Upper lobe of left lung (tissue), 6 donors: ENCODE measurements around the gene PRDM16. TPM values are rescaled to one million over a fixed set of nuclear protein-coding genes. Genes with fewer than 3 reads are reported as not detected.
A peak's percentile ranks its signal among the peaks of the same experiment; 100 is the strongest.

Source experiments
- ATAC-seq, 2 donors: fragments of 200-7000 bp; cut with Tn5 transposase; one replicate each; pipeline ENCODE4 v1.9.1; 2022; ENCODE audit warnings: mild to moderate bottlenecking in 2 of 2, moderate library complexity in 2 of 2; ENCODE audit not compliant: low FRiP score in 2 of 2
- DNase-seq, 2 donors: peaks; one replicate each; pipeline ENCODE4 v3.0.0-alpha.2; 2019 to 2020
- H3K27ac ChIP-seq, 4 donors: fragments of 200-600 bp; sonication (generic); one replicate each; pipeline ENCODE4 v1.5.1; 2016 to 2019
- H3K27me3 ChIP-seq, 4 donors: fragments of 200-600 bp; sonication (generic); one replicate each; pipeline ENCODE4 v1.5.1; 2017 to 2019
- H3K36me3 ChIP-seq, 4 donors: fragments of 200-600 bp; sonication (generic); one replicate each; pipeline ENCODE4 v1.5.1; 2016 to 2019
- H3K4me1 ChIP-seq, 4 donors: fragments of 200-600 bp; sonication (generic); one replicate each; pipeline ENCODE4 v1.5.1; 2018 to 2019
- H3K4me3 ChIP-seq, 4 donors: fragments of 200-600 bp; sonication (generic); one replicate each; pipeline ENCODE4 v1.5.1; 2017 to 2019; ENCODE audit warnings: mild to moderate bottlenecking in 2 of 4, moderate library complexity in 1 of 4
- H3K9me3 ChIP-seq, 4 donors: fragments of 200-600 bp; sonication (generic); one replicate each; pipeline ENCODE4 v1.5.1; 2018 to 2019
- CTCF ChIP-seq, 6 experiments: fragments of 450-650 bp in 4 of 6; fragments of 200-600 bp in 2 of 6; sonication (generic) in 2 of 6; IDR thresholded peaks; one replicate each; pipeline ENCODE4 v1.5.1; 2016 to 2019; ENCODE audit warnings: antibody characterized with exemption in 6 of 6
- EP300 ChIP-seq, 4 donors: sonication (generic); formaldehyde crosslinking; IDR thresholded peaks; one replicate each; pipeline ENCODE4 v1.5.1; 2017; ENCODE audit warnings: antibody characterized with exemption in 4 of 4, control low read depth in 2 of 4
- POLR2A ChIP-seq, 4 donors: fragments of 450-650 bp; IDR thresholded peaks; one replicate each; pipeline ENCODE4 v1.5.1; 2016 to 2017; ENCODE audit warnings: antibody characterized with exemption in 4 of 4, mild to moderate bottlenecking in 2 of 4
- POLR2AphosphoS5 ChIP-seq, 2 donors: sonication (generic); formaldehyde crosslinking; IDR thresholded peaks; one replicate each; pipeline ENCODE4 v1.5.1; 2017; ENCODE audit warnings: antibody characterized with exemption in 2 of 2
- WGBS, 2 donors: methylation state at CpG; one replicate each; pipeline ENCODE4 v1.1.5; 2017 to 2018; 5-methylcytosine and 5-hydroxymethylcytosine counted together
- total RNA-seq, 6 donors: library from RNA; depleted of rRNA in 4 of 6; stranded (reverse); fragments of >200 nt in 4 of 6; gene quantifications; one replicate each; pipeline versions ENCODE4 v1.1.0 to v1.2.1, GENCODE V29; 2016 to 2021
- donor health status: DM: no; HTN: no; CAD: no; lungs with moderate emphysema.
- donor health status: DM: no; HTN: yes; CAD: no; lungs with severe emphysema.

The PRDM16 gene
- total RNA-seq, 6 donors from 2014 or later, result 12.3 to 54.5 (median 21.2) TPM

GRCh38 chr1:3114131-3114744, 45.2 kb downstream of the PRDM16 start:
- Histone ChIP-seq H3K4me1 (peaks cover 0 to 14% (median 0%) of the 10 kb centered on the region in 4 donors), H3K27ac (no peak overlapping the region), H3K36me3 (no peaks in the 10 kb centered on the region), H3K9me3 (no peaks in the 10 kb centered on the region), H3K4me3 (no peak overlapping the region), H3K27me3 (no peaks in the 10 kb centered on the region)
- DNase-seq (peak in 1 of 2 donors; percentile 70), ATAC-seq (no peak)
- WGBS, 2 donors, result 83 to 87% methylated on average over 47 to 49 of the region's 49 CpGs
- TF ChIP-seq POLR2AphosphoS5 (IDR thresholded peaks at IDR 0.05), result no peak
- TF ChIP-seq EP300 (IDR thresholded peaks at IDR 0.05), result no peak
- no peak for TF ChIP-seq POLR2A (IDR thresholded peaks at IDR 0.05)
- TF ChIP-seq CTCF (IDR thresholded peaks at IDR 0.05), result no peak

GRCh38 chr1:3114846-3115245, 45.8 kb downstream of the PRDM16 start:
- Histone ChIP-seq H3K27me3 (no peaks in the 10 kb centered on the region), H3K4me3 (no peak overlapping the region), H3K36me3 (no peaks in the 10 kb centered on the region), H3K27ac (no peak overlapping the region), H3K4me1 (peaks cover 0 to 16% (median 1%) of the 10 kb centered on the region in 4 donors), H3K9me3 (no peaks in the 10 kb centered on the region)
- WGBS, 2 donors, result 81 to 86% methylated on average over 6 to 7 of the region's 8 CpGs
- ATAC-seq (peak in 1 of 2 donors; percentile 5), DNase-seq (peak in 1 of 2 donors; percentile 41)
- TF ChIP-seq CTCF (IDR thresholded peaks at IDR 0.05) (no peak), POLR2AphosphoS5 (IDR thresholded peaks at IDR 0.05) (no peak), POLR2A (IDR thresholded peaks at IDR 0.05) (no peak), EP300 (IDR thresholded peaks at IDR 0.05) (no peak)

GRCh38 chr1:3115275-3116149, 46.5 kb downstream of the PRDM16 start:
- no peak overlapping the region for H3K4me3 ChIP-seq
- H3K36me3 ChIP-seq, result no peaks in the 10 kb centered on the region
- ATAC-seq (no peak), DNase-seq (peak in 1 of 2 donors; percentile 78)
- TF ChIP-seq EP300 (IDR thresholded peaks at IDR 0.05) (no peak), CTCF (IDR thresholded peaks at IDR 0.05) (no peak), POLR2AphosphoS5 (IDR thresholded peaks at IDR 0.05) (no peak), POLR2A (IDR thresholded peaks at IDR 0.05) (no peak)
- 84 to 92% methylated on average over 17 to 38 of the region's 38 CpGs for whole genome bisulfite sequencing, 2 donors
- peaks cover 0 to 19% (median 4%) of the 10 kb centered on the region in 4 donors for H3K4me1 ChIP-seq
- no peak overlapping the region for H3K27ac ChIP-seq
- no peaks in the 10 kb centered on the region for H3K27me3 ChIP-seq
- no peaks in the 10 kb centered on the region for H3K9me3 ChIP-seq

GRCh38 chr1:3116150-3116510, 47.1 kb downstream of the PRDM16 start:
- H3K27ac ChIP-seq, result no peak overlapping the region
- 80 to 88% methylated on average over 1 to 18 of the region's 18 CpGs for WGBS, 2 donors
- no peak for TF ChIP-seq POLR2AphosphoS5 (IDR thresholded peaks at IDR 0.05)
- peaks cover 0 to 19% (median 5%) of the 10 kb centered on the region in 4 donors for H3K4me1 ChIP-seq
- no peaks in the 10 kb centered on the region for H3K27me3 ChIP-seq
- no peaks in the 10 kb centered on the region for H3K36me3 ChIP-seq
- DNase-seq, result peak in 1 of 2 donors; percentile 71
- H3K9me3 ChIP-seq, result no peaks in the 10 kb centered on the region
- no peak for ATAC-seq
- no peak overlapping the region for H3K4me3 ChIP-seq

- no peaks in the 10 kb centered on the region for H3K36me3 ChIP-seq
- ATAC-seq, result no peak
- 53 to 67% methylated on average over 3 to 13 of the region's 13 CpGs for WGBS, 2 donors
- H3K9me3 ChIP-seq, result no peaks in the 10 kb centered on the region
- no peak for TF ChIP-seq POLR2AphosphoS5 (IDR thresholded peaks at IDR 0.05)
- no peak for TF ChIP-seq CTCF (IDR thresholded peaks at IDR 0.05)
- no peak for TF ChIP-seq POLR2A (IDR thresholded peaks at IDR 0.05)
- TF ChIP-seq EP300 (IDR thresholded peaks at IDR 0.05), result no peak
- H3K4me3 ChIP-seq, result no peak overlapping the region
- no peak overlapping the region for H3K27ac ChIP-seq
- H3K27me3 ChIP-seq, result no peaks in the 10 kb centered on the region
- DNase-seq, result peak in 1 of 2 donors; percentile 61
- peaks cover 0 to 19% (median 5%) of the 10 kb centered on the region in 4 donors for H3K4me1 ChIP-seq
Measured at GRCh38 chr1:3116560-3116959, 47.6 kb downstream of the PRDM16 start.
